ENCODE data around the gene TTK. TPM values are rescaled to one million over a fixed set of nuclear protein-coding genes. Genes with fewer than 3 reads are reported as not detected.

The TTK gene
- total RNA-seq, 1 experiment from 2014 or later, result 46.3 TPM

GRCh38 chr6:80021591-80021990, 17.1 kb downstream of the TTK start:
- no peak overlapping the region for H3K4me3 ChIP-seq (replicated peaks in 1 of 2; ENCODE audit: low read depth in 1 of 2, low read length in 2 of 2)
- RAD21 ChIA-PET (ENCODE audit: low non-redundant PET in 1 of 2, low total read pairs in 2 of 2, uncharacterized antibody in 2 of 2, unreplicated experiment in 2 of 2), result no interaction called here
- H4K20me1 ChIP-seq (ENCODE audit: insufficient read depth), result no peaks in the 10 kb centered on the region
- no peaks in the 10 kb centered on the region for H3K4me1 ChIP-seq (ENCODE audit: control insufficient read depth in 1 of 2, insufficient read depth in 2 of 2, low read length in 2 of 2)
- H2AFZ ChIP-seq (ENCODE audit: low read depth, low read length, poor library complexity, severe bottlenecking), result no peak overlapping the region
- no peaks in the 10 kb centered on the region for H3K9me3 ChIP-seq (ENCODE audit: control insufficient read depth in 1 of 2, insufficient read depth in 1 of 2, low read depth in 1 of 2, low read length in 2 of 2)
- CTCF ChIA-PET, result no interaction called here
- no peak overlapping the region for H3K4me2 ChIP-seq (ENCODE audit: low read length)
- no peak for ATAC-seq
- no peak overlapping the region for H3K27ac ChIP-seq (ENCODE audit: low read depth, low read length)
- peaks cover 14% of the 10 kb centered on the region for H3K79me2 ChIP-seq (ENCODE audit: insufficient read depth, low read length)
- no peaks in the 10 kb centered on the region for H3K9me2 ChIP-seq (ENCODE audit: insufficient read depth)
- peaks cover 8 to 22% of the 10 kb centered on the region in 2 experiments for H3K36me3 ChIP-seq (ENCODE audit: control insufficient read depth in 1 of 2, insufficient read depth in 2 of 2, low read length in 2 of 2)
- H3K9ac ChIP-seq (ENCODE audit: low read length), result no peak overlapping the region
- H3K27me3 ChIP-seq (ENCODE audit: insufficient read depth, low read length), result no peaks in the 10 kb centered on the region
- TF ChIP-seq CBX3 (IDR thresholded peaks at IDR 0.05; ENCODE audit: low read depth), result no peak
- no peak for TF ChIP-seq YY1 (IDR thresholded peaks at IDR 0.05; ENCODE audit: extremely low read depth, insufficient replicate concordance, low read depth, low read length)
- no peak for TF ChIP-seq SP1 (IDR thresholded peaks at IDR 0.05; ENCODE audit: low read depth)
- TF ChIP-seq SRF (IDR thresholded peaks at IDR 0.05; ENCODE audit: low read depth), result no peak
- TF ChIP-seq EZH2 (IDR thresholded peaks at IDR 0.05), result no peak
- TF ChIP-seq REST (IDR thresholded peaks at IDR 0.05; ENCODE audit: low read depth), result no peak
- TF ChIP-seq FOSL1 (IDR thresholded peaks at IDR 0.05; ENCODE audit: low read depth), result no peak
- no peak for TF ChIP-seq CEBPB (IDR thresholded peaks at IDR 0.05; ENCODE audit: low read depth)
- no peak for TF ChIP-seq CTCF (IDR thresholded peaks at IDR 0.05 in 2 of 3, conservative IDR thresholded peaks at IDR 0.05 in 1 of 3; ENCODE audit: borderline replicate concordance in 1 of 3, insufficient read depth in 1 of 3, low read depth in 2 of 3, low read length in 2 of 3)
- no peak for TF ChIP-seq TCF7L2 (IDR thresholded peaks at IDR 0.05; ENCODE audit: borderline replicate concordance, extremely low read depth, insufficient read depth, insufficient read length)
- no peak for TF ChIP-seq ELF1 (IDR thresholded peaks at IDR 0.05; ENCODE audit: borderline replicate concordance, low read depth)
- TF ChIP-seq ZFX (IDR thresholded peaks at IDR 0.05), result no peak
- TF ChIP-seq POLR2A (IDR thresholded peaks at IDR 0.05; ENCODE audit: borderline replicate concordance, extremely low read depth, insufficient read depth, insufficient read length), result no peak
- no peak for TF ChIP-seq RAD21 (IDR thresholded peaks at IDR 0.05; ENCODE audit: low read depth)
- no peak for TF ChIP-seq POLR2AphosphoS5 (IDR thresholded peaks at IDR 0.05; ENCODE audit: low read depth, low read length)
- no peak for TF ChIP-seq MAX (IDR thresholded peaks at IDR 0.05)
- TF ChIP-seq ATF3 (IDR thresholded peaks at IDR 0.05), result no peak
- no peak for TF ChIP-seq EGR1 (IDR thresholded peaks at IDR 0.05; ENCODE audit: low read depth)
- DNase-seq (ENCODE audit: low read depth, low spot score), result no peak
- BruUV-seq (replicated peaks), result no TSS peak
- POLR2A ChIA-PET, result no interaction called here
- intact Hi-C loops (cut with micrococcal nuclease), result no loop called here
